SK-N-MC (cell line): ENCODE measurements around the gene RNF135.
"Not testable (repeated sequence)": the region's sequence is repeated elsewhere in the genome, so short reads cannot be mapped to it uniquely, and the experiment has no call there.

Source experiments
- DNase-seq: peaks from one replicate; pipeline ENCODE4 v3.0.0-alpha.2; 2011; ENCODE audit warnings: low read depth, low spot score
- H3K27ac ChIP-seq: fragments of 200-600 bp; sonication (generic); 2 replicates; pipeline ENCODE4 v1.5.1; 2016; ENCODE audit warnings: mixed run types
- H3K36me3 ChIP-seq: fragments of 200-600 bp; sonication (generic); 2 replicates; pipeline ENCODE4 v1.6.1; 2017; ENCODE audit warnings: antibody characterized with exemption, low read length, mixed read lengths; ENCODE audit not compliant: insufficient read depth
- H3K4me3 ChIP-seq: fragments of 200-600 bp; sonication (generic); 2 replicates; pipeline ENCODE4 v1.5.1; 2016
- H3K9ac ChIP-seq: fragments of 200-600 bp; sonication (generic); 2 replicates; pipeline ENCODE4 v1.8.0; 2017; ENCODE audit warnings: mixed run types, mixed read lengths; ENCODE audit not compliant: insufficient read length
- H3K9me3 ChIP-seq: fragments of 200-600 bp; sonication (generic); 2 replicates; pipeline ENCODE4 v1.6.1; 2017; ENCODE audit warnings: low read depth, mild to moderate bottlenecking, antibody characterized with exemption, low read length, moderate library complexity, mixed read lengths
- EZH2 ChIP-seq: fragments of 200-600 bp; sonication (generic); IDR thresholded peaks from one replicate; pipeline ENCODE4 v1.6.1; 2017; ENCODE audit warnings: antibody characterized with exemption
- FOXP2 ChIP-seq: optimal IDR thresholded peaks from 2 replicates; pipeline ENCODE3; 2011; ENCODE audit warnings: mild to moderate bottlenecking, moderate library complexity; ENCODE audit not compliant: insufficient read depth; ENCODE audit errors: extremely low read length, control extremely low read depth
- POLR2AphosphoS5 ChIP-seq: IDR thresholded peaks from 2 replicates; pipeline ENCODE4 v1.6.1; 2012; ENCODE audit warnings: mild to moderate bottlenecking, low read depth, low read length, borderline replicate concordance

RNF135 gene

DNA sequence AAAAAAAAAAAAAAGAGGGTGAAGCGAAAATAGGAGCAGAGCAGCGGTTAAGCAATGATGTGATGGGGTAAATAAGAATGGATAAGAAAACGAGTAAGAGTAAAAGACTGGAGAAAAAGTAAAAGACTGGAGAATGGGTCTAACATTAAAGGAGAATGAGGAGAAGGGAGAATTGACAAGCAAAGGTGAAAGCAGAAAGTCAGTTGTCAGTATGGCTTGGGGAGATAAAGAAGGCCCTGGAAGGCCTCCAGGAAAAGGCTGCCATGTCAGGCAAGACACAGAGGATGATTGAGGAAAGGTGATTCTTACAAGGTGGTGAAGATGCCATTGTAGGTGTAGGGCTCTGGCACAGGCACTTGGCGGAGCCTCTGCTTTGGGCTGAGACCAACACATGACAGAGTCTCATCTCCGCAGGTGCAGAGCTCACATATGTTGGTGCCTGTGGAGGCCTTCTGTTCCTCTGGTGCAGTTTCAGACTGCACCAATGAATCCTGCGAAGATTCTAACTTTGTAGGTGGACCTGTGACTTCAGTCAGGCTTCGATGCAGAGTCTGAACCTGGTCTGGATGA is 76.1 kb downstream of the RNF135 start:
- H3K9me3 ChIP-seq, DNase-seq, H3K4me3 ChIP-seq, H3K36me3 ChIP-seq, H3K27ac ChIP-seq, H3K9ac ChIP-seq: not testable (repeated sequence)

DNA sequence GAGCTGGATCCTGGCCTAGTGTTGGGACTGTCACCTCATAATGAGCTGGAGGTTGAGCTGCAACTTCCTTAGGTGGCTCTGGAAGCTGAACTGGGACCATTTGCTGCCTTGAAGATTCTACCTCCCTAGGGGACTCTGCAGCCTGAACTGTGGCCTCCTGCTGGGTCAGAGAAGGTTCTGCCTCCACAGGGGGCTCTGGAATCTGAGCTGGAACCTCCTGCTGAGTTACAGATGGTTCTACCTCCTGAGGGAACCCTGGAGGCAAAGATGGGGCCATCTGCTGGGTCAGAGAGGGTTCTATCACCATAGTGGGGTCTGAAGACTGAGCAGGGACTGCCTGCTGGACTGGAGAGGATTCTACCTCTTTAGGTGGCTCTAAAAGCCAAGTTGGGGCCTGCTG is 77.3 kb downstream of the RNF135 start:
- Histone ChIP-seq H3K9me3 (no peaks in the 10 kb centered on the region), H3K9ac (no peak overlapping the region), H3K36me3 (no peaks in the 10 kb centered on the region), H3K27ac (no peak overlapping the region), H3K4me3 (no peak overlapping the region)
- DNase-seq, result no peak
- TF ChIP-seq POLR2AphosphoS5, result no peak
- TF ChIP-seq FOXP2, result no peak
- TF ChIP-seq EZH2, result no peak

DNA sequence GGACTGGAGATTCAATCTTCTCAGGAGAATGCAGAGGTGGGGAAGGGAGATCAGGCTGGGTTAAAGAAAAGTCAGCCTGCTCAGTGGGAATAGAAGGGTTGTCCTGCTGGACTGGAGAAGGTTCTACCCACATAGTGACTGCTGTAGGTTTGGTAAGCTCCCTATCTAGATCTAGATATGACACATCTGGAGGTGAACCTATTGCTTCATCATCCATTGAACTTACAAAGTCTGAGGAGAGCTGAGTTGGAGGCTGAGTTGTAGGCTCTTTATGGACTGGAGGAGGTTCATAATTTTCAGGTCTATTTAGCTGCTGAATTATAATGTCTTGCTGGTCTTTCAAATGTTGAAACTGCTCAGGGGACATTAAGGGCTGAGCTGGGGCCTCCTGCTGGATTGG is 77.9 kb downstream of the RNF135 start:
- Histone ChIP-seq H3K9me3 (no peaks in the 10 kb centered on the region), H3K9ac (no peak overlapping the region), H3K27ac (no peak overlapping the region), H3K4me3 (no peak overlapping the region), H3K36me3 (no peaks in the 10 kb centered on the region)
- TF ChIP-seq POLR2AphosphoS5 (no peak), FOXP2 (no peak)
- no peak for DNase-seq
